Ishikawa (cell line): Measurements from ENCODE around the gene GNG8.

Source experiments
- CEBPB ChIP-seq: IDR thresholded peaks from 2 replicates; pipeline ENCODE4 v1.6.1; 2012
- CREB1 ChIP-seq: IDR thresholded peaks from 2 replicates; pipeline ENCODE4 v1.6.1; 2012; ENCODE audit warnings: low read depth
- EGR1 ChIP-seq: IDR thresholded peaks from 2 replicates; pipeline ENCODE4 v1.6.1; 2012
- EP300 ChIP-seq: IDR thresholded peaks from 2 replicates; pipeline ENCODE4 v1.6.1; 2012; ENCODE audit warnings: borderline replicate concordance
- FOXM1 ChIP-seq: IDR thresholded peaks from 2 replicates; pipeline ENCODE4 v1.6.1; 2012; ENCODE audit warnings: low read depth, borderline replicate concordance
- NFIC ChIP-seq: IDR thresholded peaks from 2 replicates; pipeline ENCODE4 v1.6.1; 2012
- RAD21 ChIP-seq: IDR thresholded peaks from 2 replicates; pipeline ENCODE4 v1.6.1; 2012; ENCODE audit warnings: low read depth
- TAF1 ChIP-seq: IDR thresholded peaks from 2 replicates; pipeline ENCODE4 v1.6.1; 2012; ENCODE audit warnings: low read depth, mild to moderate bottlenecking
- TCF12 ChIP-seq: IDR thresholded peaks from 2 replicates; pipeline ENCODE4 v1.6.1; 2012; ENCODE audit warnings: low read depth
- TEAD4 ChIP-seq: IDR thresholded peaks from 2 replicates; pipeline ENCODE4 v1.6.1; 2012
- YY1 ChIP-seq: IDR thresholded peaks from 2 replicates; pipeline ENCODE4 v1.6.1; 2012; ENCODE audit warnings: low read depth
- ZBTB7A ChIP-seq: IDR thresholded peaks from 2 replicates; pipeline ENCODE4 v1.6.1; 2012; ENCODE audit warnings: low read depth
- TF ChIP-seq, protein P1 (sequence below): IDR thresholded peaks from 2 replicates; pipeline ENCODE4 v1.6.1; 2012
- TF ChIP-seq, protein P2 (sequence below): IDR thresholded peaks from 2 replicates; pipeline ENCODE4 v1.6.1; 2012
- TF ChIP-seq, protein P3 (sequence below): IDR thresholded peaks from 2 replicates; pipeline ENCODE4 v1.6.1; 2012; ENCODE audit warnings: low read depth, mild to moderate bottlenecking

GNG8 gene

DNA sequence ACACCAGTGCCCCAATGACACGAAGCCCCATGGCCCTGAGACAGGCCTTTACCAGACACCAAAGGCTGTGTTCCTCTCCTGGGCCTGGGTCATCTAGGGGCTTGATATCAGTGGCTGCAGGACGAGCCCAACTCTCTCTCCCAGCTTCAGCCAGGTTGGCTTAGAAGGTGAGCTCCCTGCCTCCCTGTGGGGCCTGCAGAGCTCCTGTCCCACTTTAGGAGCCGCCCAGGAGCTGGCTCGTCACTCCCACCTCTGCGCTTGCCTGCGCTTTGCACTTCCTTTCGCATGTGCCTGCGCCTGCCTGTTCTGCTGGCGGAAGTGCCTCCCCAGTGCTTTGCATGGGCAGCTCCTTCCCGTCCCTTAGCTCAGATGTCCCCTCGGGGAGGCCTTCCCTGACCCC is 30.0 kb downstream of the GNG8 start:
- TF ChIP-seq TEAD4 (no peak), RAD21 (no peak), FOXM1 (no peak), ZBTB7A (no peak), TAF1 (no peak), TCF12 (no peak)
- TF ChIP-seq, protein P1, sequence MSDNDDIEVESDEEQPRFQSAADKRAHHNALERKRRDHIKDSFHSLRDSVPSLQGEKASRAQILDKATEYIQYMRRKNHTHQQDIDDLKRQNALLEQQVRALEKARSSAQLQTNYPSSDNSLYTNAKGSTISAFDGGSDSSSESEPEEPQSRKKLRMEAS: no peak
- TF ChIP-seq, protein P2, sequence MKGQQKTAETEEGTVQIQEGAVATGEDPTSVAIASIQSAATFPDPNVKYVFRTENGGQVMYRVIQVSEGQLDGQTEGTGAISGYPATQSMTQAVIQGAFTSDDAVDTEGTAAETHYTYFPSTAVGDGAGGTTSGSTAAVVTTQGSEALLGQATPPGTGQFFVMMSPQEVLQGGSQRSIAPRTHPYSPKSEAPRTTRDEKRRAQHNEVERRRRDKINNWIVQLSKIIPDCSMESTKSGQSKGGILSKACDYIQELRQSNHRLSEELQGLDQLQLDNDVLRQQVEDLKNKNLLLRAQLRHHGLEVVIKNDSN: no peak

DNA sequence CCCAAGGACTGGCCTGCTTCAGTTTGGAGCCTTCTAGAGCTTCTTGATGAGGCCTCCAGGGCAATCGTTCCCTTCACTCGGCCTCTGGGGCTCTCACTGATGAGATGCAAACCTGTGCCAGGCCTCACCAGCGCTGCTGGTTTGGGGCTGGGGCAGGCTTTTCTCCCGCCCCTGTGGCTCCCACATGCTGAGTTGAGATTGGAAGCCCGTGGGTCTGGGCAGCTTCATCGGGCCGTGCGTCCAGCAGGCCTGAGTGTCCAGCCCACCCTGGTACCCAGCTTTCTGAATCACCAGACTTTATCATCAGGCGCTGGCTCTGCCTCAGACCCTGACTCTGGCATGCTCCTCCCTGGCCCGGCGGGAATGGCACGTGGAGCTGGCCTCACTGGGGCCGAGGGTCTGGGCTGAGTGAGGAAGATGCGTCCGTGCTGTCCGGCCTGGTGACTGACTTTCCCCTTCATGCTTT is 30.6 kb downstream of the GNG8 start:
- TF ChIP-seq ZBTB7A: no peak
- TF ChIP-seq TCF12: no peak
- no peak for TF ChIP-seq TAF1
- TF ChIP-seq, protein P3, sequence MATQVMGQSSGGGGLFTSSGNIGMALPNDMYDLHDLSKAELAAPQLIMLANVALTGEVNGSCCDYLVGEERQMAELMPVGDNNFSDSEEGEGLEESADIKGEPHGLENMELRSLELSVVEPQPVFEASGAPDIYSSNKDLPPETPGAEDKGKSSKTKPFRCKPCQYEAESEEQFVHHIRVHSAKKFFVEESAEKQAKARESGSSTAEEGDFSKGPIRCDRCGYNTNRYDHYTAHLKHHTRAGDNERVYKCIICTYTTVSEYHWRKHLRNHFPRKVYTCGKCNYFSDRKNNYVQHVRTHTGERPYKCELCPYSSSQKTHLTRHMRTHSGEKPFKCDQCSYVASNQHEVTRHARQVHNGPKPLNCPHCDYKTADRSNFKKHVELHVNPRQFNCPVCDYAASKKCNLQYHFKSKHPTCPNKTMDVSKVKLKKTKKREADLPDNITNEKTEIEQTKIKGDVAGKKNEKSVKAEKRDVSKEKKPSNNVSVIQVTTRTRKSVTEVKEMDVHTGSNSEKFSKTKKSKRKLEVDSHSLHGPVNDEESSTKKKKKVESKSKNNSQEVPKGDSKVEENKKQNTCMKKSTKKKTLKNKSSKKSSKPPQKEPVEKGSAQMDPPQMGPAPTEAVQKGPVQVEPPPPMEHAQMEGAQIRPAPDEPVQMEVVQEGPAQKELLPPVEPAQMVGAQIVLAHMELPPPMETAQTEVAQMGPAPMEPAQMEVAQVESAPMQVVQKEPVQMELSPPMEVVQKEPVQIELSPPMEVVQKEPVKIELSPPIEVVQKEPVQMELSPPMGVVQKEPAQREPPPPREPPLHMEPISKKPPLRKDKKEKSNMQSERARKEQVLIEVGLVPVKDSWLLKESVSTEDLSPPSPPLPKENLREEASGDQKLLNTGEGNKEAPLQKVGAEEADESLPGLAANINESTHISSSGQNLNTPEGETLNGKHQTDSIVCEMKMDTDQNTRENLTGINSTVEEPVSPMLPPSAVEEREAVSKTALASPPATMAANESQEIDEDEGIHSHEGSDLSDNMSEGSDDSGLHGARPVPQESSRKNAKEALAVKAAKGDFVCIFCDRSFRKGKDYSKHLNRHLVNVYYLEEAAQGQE: no peak
- no peak for TF ChIP-seq EGR1
- no peak for TF ChIP-seq NFIC
- TF ChIP-seq EP300: no peak
- TF ChIP-seq CEBPB: no peak
- TF ChIP-seq FOXM1: no peak
- no peak for TF ChIP-seq CREB1
- TF ChIP-seq, protein P1: no peak
- no peak for TF ChIP-seq YY1
- TF ChIP-seq TEAD4: no peak
- TF ChIP-seq, protein P2: no peak
- no peak for TF ChIP-seq RAD21

DNA sequence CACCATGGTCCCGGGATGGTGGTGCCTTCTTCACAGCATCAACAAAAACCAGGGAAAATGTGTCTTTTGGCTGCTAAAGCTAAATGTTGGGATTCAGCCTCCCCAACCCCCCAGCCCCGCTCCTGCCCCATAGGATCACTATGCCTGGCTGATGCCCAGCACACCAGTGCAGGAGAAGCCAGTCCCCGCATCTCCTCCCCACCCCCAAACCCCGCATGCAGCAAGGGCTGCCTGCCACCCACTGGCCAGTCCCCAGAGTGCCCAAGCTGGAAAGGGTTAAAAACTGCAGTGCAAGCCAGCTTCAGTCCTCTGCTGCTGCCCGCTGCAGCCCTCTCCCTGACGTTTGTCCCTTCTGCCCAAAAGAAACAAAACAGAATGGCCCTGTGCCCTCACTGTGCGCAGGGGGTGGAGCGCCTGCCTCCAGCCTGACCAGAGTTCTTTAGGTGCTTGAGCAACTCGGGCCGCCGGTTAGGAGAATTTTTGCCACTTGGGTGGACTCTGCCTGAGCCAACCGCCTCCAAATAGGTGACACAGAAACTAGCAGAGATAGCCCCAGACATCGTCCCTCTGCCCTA is 31.1 kb downstream of the GNG8 start:
- TF ChIP-seq YY1: no peak
- TF ChIP-seq CREB1: no peak
- no peak for TF ChIP-seq TAF1
- no peak for TF ChIP-seq TCF12
- no peak for TF ChIP-seq CEBPB
- no peak for TF ChIP-seq EGR1
- TF ChIP-seq NFIC: no peak
- TF ChIP-seq, protein P3: no peak
- no peak for TF ChIP-seq EP300
- no peak for TF ChIP-seq TEAD4
- TF ChIP-seq FOXM1: no peak
- TF ChIP-seq RAD21: no peak
- TF ChIP-seq, protein P2: no peak
- TF ChIP-seq ZBTB7A: no peak
- TF ChIP-seq, protein P1: no peak

DNA sequence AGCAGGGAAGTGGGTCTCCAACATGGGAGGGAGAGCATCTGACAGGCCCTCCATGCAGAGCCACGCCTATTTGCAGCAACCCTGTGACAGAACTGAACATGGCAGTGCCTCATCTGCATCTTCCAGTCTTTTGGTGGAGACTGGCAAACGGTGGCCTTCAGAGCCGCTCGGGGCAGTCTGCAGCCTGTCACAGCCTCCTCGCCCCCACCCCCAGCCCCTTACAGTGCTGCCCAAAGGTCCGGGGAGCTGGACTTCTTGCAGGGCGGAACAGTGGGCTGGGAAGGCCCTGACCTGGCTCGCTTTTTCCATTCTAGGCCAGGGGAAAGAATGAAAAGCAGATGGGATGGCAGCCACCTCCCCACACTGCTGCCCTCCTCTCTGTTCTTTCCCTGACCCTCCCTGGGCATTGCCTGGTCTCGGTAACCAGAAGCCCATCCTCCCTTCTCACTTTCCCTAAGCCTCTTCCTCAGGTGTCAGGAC is 32.2 kb downstream of the GNG8 start:
- TF ChIP-seq ZBTB7A (no peak), CREB1 (no peak), YY1 (no peak), FOXM1 (no peak), TAF1 (no peak), NFIC (no peak), CEBPB (no peak), EGR1 (no peak), RAD21 (no peak)
- TF ChIP-seq, protein P2: no peak
- TF ChIP-seq, protein P3: no peak
